Prostate gland (tissue), 2 donors: ENCODE measurements around the gene ZNF749.

Experiments
- CTCF ChIP-seq, 4 experiments: fragments of 200-600 bp in 2 of 4; fragments of 450-650 bp in 2 of 4; sonication (generic) in 2 of 4; IDR thresholded peaks; 1 replicate in 3 of 4; 2 replicates in 1 of 4; pipeline ENCODE4 v1.5.1; 2016 to 2019; ENCODE audit warnings: antibody characterized with exemption in 4 of 4, mild to moderate bottlenecking in 2 of 4, moderate library complexity in 2 of 4
- POLR2A ChIP-seq: fragments of 450-650 bp; IDR thresholded peaks from one replicate; pipeline ENCODE4 v1.6.1; 2016; ENCODE audit warnings: antibody characterized with exemption, mild to moderate bottlenecking

DNA sequence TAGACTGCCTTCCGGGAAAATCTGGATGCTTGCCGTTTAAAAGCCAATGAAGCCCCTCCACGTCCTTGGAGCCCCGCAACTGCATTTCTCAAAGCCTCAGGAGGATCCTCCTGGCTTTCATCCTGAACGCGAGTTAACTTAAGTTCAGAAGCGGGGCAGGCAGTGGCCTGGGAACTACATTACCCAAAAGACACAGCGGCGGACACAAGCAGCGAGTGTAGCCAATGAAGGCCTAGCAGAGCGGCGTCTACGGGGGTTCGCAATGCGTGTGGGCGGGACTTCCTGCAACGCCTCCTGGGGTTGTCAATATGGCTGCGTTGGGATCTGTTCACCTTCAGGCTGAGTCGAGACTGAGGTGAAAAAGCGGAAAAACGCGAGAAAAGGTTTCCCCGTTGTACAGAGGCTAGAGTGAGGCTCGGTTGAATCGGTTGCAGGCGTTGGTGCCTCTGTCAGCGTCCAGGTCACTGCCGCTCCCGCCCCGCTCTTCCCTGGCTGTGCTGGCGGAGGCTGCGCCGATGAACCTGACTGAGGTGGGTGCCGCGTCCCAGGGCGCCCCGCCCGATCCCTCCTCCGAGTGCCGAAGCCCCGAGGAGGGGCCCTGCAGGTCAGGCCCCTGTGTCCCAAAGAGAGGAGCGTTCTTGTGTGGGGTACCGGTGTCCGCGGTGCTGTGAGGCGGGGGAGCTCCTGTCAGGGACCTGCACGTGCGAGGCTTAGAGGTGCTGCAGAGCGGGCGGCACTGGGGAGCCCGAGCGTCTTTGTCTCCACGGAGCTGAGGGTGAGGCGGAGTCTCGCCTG lies 24.1 kb upstream of the ZNF749 start, which contains the start of gene ZNF17:
- TF ChIP-seq CTCF (IDR thresholded peaks at IDR 0.05), result no peak
- peak; percentile 24 for TF ChIP-seq POLR2A
